ENCODE results near the gene KCNA4.

DNA sequence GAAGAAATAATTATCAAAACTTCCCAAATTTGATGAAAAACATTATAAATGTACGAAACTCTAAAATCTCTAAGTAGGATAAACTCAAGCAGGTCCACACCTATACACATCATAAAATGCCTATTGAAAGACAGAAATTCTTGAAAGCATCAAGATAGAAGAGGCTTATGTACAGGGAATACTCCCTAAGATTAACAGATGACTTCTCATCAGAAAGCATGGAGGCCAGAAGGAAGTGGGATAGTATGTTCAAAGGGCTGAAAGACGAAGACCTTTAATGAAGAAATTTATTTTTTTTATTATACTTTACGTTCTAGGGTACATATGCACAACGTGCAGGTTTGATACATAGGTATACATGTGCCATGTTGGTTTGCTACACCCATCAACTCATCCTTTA lies 45.3 kb upstream of the KCNA4 start:
- TF ChIP-seq, protein P1, sequence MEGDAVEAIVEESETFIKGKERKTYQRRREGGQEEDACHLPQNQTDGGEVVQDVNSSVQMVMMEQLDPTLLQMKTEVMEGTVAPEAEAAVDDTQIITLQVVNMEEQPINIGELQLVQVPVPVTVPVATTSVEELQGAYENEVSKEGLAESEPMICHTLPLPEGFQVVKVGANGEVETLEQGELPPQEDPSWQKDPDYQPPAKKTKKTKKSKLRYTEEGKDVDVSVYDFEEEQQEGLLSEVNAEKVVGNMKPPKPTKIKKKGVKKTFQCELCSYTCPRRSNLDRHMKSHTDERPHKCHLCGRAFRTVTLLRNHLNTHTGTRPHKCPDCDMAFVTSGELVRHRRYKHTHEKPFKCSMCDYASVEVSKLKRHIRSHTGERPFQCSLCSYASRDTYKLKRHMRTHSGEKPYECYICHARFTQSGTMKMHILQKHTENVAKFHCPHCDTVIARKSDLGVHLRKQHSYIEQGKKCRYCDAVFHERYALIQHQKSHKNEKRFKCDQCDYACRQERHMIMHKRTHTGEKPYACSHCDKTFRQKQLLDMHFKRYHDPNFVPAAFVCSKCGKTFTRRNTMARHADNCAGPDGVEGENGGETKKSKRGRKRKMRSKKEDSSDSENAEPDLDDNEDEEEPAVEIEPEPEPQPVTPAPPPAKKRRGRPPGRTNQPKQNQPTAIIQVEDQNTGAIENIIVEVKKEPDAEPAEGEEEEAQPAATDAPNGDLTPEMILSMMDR (IDR thresholded peaks at IDR 0.05), result no peak
- no peak for TF ChIP-seq POLR2A (IDR thresholded peaks at IDR 0.05)
